CD4-positive, alpha-beta T cell treated with Interleukin-15 for 4 hours (primary cell): ENCODE results near the gene CUL1.

ENCODE experiments used
- DNase-seq: peaks from one replicate; pipeline ENCODE4 v3.0.0-alpha.2; 2020; ENCODE audit warnings: low spot score

Gene CUL1

DNA sequence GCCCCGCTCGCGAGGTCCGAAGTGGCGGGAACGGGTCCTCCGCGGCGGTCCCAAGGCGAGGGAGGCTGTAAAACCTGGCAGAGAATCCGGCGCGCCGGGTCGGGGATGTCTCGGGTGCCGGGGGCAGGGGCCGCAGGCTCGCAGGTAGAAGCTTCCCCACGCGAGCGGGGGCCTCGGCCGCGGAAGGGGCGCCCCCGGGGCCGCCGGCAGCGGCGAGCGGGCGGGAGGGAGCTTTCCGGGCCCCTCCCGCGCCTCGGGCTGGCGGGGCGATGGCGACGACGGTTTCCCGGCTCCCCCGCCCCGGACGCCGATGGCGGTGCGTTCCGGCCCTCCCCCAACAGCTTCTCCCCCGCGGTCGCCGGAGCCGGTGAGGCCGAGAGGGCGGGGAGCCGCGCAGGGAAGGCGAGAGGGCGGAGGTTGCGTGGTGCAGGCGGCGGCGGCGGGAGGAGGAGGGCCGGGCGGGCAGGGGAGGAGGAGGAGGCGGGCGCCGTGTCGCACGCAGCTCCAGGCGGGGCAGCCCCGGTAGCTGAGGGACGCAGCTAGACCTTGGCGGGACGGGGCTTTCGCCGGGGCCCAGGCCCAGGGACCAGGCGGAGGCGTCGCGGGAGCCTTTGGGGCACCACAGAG is at the start of gene CUL1:
CUL1 (plus strand) TSS at position 507 of the 627 bp plus-strand sequence. CDS start 31,220 bp downstream, outside the sequence.
- peak; percentile 85 for DNase-seq

DNA sequence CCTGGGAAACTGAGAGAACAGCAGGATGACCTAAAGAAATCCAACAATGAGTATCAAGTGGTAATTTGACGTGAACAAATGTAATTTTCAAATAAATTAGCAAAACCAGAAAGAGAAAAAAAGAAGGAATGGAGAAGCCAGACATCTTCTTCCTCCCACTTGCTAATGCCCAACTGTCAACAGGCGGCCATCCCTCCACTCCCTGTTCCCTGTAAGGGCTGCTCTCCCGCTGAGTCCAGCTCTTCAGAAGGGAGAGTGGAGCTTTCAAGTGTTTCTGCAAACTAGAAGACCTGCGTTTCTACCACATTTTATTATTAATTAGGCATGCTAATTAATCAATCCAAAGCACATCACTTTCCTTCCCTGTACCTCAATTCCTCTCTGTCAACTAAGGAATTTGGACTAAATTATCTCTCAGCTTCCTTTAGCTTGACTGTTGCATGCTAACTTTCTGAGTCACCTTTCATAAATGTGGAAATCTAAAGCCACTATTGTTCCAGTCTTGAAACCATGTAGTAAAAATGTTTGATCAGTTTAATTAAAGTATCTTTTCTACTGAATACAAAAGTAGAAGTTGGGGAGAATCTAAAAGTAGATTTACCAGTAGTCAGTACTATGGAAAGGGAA is 48.4 kb upstream of the CUL1 start:
- DNase-seq, result no peak

DNA sequence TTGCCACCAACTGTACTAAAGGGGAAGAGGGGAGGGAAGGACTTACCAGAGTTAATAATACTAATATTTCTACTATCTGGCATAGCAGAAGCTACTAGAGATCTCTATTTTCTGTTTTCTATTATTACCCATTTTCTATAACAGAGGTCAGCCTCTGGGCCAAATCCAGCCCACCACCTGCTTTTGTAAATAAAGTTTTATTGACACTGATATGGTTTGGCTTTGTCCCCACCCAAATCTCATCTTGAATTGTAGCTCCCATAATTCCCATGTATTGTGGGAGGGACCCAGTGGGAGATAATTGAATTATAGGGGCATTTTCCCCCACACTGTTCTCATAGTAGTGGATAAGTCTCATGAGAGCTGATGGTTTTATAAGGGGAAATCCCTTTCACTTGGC is 45.9 kb upstream of the CUL1 start:
- no peak for DNase-seq

DNA sequence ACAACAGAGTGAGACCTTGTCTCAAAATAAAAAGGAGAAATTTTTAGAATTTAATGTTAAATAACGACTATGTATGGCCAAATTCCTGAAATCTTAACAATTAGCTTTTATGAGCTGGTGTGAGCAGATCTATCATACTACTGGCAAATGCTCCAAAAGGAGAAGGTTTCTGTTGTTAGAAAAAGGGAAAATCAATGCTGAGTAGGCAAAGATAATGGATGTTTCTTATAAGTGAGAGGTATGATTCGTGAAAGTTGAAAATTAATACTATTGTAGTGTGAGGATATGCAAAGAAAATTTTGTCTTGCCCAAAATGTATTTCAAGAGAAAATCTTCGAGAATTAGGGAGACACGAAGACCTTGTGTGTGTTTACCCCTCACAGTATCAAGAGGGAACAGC is 40.8 kb upstream of the CUL1 start:
- no peak for DNase-seq

DNA sequence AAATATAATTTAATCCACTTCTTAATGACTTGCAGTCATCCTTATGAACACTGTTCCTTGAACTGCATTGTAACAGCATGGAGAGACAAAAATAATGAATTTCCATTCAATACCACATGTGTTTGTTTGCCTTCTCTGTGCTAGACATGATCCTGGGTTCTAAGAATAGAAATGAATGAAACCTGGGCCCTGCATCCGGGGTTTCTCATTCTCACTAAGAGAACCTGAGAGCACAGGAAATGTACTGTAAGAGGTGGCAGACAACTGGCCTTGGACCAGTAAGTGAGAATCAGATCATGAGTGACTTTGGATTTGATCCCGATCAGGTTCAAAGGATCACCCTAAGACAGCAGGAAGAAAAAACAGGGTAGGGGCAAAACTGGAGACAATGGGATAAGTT is 37.2 kb upstream of the CUL1 start:
- DNase-seq, result no peak

DNA sequence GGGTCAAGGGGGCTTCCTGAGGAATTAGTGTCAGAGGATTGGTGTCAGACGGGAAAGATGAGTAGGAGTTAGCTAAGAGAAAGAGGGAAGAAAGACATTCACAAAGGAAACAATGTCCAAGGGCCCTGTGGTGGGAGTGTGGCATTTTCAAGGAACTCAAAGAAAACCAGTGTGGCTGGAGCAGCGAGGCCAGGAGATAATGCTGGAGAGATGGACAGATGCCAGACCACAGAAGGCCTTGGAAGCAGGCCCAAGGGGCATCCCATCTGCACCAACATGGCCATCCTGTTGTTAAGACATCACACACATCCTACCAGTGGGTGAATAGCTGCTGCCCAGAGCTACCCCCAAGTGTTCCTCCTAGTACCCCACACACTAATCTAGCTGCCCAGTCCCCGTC is 36.1 kb upstream of the CUL1 start:
- DNase-seq, result no peak

DNA sequence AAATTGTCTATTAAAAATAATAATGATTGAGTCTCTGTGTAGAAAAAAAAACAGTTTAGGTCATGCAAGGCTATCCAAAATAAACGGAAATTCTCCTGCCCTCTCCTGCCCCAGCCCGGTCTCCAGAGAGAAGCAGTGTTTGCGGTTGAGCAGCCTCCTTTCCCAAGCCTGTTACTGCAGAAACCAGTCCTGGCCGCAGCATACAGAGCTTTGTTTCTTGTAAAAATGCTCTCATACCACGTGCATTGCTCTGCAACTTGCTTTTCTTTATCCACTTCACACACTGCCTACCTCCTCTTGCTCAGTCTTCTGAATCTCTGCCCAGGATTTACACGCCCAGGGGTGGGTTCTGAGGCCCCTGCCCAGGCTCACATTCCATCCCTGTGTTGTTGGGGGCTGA is 34.4 kb upstream of the CUL1 start:
- DNase-seq, result no peak

DNA sequence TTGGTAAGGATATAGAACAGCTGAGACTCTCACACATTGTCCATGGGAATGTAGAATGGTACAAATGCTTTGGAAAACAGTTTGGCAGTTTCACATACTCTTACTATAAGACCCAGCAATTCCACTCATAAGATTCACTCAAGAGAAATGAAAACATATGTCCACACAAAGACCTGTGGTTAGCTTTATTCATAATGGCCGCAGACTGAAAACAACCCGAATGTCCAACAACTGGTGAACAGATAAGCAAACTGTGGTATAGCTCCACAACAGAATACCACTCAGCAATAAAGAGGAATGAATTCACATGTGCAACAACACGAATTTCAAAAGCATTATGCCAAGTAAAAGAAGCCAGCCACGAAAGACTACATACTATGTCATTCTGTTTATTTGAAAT is 33.5 kb upstream of the CUL1 start:
- no peak for DNase-seq

DNA sequence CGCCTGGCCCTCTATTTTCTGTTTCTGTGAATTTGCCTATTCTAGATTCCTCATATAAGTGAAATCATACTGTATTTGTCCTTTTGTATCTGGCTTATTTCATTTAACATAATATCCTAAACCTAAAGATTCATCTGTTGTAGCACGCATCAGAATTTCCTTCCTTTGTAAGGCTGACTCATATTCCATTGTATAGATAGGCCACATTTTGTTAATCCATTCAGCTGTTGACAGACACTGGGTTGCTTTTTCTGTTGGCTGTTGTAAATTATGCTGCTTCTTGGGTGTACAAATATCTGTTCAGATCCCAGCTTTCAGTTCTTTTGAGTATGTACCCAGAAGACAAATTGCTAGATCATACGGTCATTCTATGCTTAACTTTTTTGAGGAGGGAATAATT is 28.8 kb upstream of the CUL1 start:
- no peak for DNase-seq

DNA sequence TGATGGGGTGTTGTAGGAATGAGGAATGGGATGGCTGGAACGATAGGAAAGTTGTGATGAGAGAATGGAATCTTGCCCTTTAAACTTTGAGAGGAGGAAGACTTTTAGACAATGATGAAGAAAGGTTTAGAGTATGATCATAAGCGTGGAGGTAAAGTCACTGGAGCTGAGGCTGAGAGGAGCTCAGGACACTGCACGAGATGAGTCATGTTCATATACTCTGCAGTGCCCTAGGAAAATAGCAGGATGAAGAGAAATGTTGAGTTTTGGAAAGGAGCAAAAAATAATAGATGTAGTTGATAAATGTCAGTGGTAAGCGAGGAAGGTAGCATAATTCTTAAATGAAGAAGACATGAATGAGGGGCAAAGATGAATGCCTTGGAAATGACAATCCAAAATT is 28.3 kb upstream of the CUL1 start:
- DNase-seq, result no peak

DNA sequence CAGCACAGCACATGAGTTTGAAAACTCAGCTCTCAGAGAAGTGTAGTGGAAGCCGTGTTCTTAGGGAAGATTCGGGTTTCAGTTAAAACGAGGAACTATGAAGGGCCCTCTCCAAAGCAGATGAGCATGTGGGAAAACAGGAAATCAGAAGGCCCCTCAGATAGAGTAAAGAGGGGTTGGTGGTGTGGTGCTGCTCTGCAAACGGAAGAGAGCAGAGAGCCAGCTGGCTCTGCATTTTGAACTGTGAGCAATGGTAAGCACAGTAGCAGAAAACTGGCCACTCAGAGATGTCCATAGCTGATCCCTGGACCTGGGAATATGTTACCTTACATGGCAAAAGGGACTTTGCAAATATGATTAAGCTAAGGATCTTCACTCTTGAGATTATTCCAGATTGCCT is 27.9 kb upstream of the CUL1 start:
- no peak for DNase-seq

DNA sequence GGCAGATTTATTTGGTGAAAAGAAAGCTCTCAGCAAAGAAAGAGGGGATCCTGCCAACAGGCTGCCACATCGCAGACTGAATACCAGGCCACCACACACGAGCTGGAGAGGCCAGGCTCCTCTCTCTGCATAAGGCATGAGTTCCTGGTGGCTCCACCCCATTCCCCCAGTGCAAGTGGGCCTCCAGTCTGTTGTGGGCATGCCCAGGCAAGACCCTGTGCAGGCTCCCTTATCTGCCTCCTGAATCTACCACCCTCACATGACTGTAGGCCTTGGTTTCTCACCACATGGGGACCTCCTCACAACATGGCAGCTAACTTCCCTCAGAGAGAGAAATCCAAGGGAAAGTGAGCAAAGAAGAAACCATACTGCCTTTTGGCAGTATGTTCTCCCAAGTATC is 26.7 kb upstream of the CUL1 start:
- DNase-seq, result no peak

DNA sequence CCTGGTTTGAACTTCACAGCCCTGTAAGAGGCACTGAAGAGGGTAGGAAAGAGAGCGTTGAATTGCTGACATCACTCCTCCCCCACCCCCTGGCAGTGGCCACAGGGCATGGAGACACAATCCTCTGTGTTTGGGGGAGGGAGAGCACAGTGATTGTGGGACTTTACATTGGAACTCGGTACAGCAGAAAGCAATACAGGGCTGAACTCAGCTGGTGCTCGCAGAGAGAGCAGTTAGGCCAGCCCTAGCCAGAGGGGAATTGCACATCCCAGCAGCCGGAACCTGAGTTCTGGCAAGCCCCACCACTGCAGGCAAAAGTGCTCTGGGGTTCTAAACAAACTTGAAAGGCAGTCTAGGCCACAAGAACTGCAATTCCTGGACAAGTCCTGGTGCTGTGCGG is 24.0 kb upstream of the CUL1 start:
- DNase-seq, result no peak

DNA sequence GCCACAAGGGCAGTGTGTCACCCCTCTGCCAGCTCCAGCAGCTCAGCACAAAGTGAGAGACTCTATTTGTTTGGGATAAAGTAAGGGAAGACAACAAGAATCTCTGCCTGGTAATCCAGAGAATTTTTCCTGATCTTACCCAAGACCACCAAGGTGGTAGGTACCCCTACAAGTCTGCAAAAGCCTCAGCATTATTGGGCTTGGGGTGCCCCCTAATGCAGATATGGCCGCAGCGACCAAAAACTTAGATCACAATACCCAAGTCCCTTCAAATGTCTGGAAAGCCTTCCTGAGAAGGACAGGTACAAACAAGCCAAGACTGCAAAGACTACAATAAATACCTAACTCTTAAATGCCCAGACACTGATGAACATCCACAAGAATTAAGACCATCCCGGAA is 22.4 kb upstream of the CUL1 start:
- DNase-seq, result no peak

DNA sequence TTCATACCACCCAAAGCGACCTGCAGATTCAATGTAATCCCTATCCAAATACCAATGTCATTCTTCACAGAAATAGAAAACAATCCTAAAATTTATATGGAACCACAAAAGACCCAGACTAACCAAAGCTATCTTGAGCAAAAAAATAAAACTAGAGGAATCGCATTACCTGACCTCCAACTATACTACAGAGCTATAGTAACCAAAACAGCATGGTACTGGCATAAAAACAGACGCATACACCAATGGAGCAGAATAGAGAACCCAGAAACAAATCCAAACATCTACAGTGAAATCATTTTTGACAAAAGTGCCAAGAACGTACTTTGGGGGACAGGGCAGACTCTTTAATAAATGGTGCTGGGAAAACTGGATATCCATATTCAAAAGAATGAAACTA is 16.9 kb upstream of the CUL1 start:
- no peak for DNase-seq

DNA sequence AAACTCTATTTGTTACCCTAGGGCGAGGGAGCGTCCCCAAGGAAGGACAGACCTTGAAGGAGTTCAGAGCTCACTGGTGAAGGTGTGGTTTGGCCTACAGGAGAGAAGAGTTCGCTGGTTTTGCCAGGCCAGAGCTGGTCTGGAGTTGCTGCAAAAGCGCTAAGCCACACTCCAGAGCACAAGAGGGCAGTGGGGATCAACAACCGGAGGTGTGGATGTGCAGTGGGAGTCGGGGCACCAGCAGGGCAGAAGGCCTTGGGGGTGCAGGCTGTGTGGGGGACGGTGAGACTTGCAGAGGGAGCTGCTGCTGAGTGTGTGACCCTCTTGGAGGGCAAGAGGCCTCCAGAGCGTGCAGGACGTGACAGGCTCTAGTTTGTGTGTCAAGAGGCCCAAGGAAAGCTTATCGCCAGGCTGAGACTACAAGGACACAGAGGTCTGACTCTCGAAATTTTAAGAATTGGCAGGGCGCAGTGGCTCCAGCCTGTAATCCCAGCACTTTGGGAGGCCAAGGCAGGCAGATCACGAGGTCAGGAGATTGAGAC is 14.3 kb upstream of the CUL1 start:
- no peak for DNase-seq

DNA sequence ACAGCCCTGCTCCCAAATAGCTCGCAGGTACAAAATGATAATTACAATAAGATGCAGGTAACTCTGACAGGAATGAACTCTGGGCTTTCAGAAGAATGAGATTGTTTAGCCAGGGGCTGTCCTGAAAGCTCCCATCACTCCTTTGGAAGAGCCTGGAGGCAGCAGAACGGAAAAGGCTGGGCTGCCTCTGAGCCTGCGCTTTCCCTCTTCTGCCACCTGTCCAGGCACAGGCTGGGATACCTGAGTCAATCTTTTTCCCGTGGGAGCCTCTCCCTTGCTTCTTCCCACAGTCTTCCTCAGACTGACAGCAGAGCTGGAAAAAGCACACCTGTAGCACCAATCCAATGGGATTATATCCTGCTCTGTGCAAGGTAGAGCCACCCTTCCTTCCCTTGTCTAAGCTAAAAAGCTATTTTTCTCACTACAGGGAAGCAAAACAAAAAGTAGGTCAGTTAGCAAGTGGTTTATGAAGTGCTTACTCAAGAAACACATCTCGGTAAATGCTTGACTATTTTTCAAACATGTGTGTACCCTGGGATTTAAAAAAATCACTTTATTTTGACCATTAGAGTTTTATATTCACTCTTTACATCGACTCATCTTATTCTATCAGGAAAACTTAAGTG is 12.3 kb upstream of the CUL1 start:
- DNase-seq, result no peak

DNA sequence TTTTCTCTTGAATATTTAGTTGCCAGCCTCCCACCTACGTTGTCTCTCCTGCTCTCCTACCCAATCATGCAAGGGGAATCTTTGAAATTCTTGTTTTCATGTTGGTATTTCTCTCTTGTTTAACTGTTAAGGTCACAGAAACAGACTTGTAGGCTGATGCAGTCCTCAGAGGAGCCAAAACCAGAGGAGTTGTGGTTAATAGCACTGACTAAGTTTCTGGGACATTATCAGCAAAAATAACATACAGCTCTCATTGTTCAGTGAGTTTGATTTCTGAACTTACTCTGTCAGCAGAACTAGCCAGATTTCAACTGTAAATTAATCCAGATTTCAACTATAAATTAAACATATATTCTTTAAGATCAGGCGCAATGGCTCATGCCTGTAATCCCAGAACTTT is 11.1 kb upstream of the CUL1 start:
- DNase-seq, result no peak

DNA sequence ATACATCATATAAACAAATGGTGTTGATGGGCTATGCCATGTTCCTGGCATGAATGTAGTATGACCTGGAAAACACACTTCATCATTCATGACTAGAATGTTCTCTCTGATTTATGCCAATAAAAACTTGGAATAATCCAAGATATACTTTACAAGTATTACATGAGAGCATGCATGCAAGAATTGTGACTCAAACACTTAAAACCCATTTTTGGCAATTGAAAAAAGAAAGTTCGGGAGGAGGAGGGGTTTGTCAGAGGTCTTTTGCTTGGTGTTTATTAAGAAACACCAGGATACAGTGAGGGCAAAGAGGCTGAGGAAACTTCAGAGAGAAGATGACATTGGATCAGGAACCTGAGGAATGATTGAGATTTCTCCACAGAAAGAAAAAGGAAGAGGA is 10.2 kb upstream of the CUL1 start:
- DNase-seq, result no peak

DNA sequence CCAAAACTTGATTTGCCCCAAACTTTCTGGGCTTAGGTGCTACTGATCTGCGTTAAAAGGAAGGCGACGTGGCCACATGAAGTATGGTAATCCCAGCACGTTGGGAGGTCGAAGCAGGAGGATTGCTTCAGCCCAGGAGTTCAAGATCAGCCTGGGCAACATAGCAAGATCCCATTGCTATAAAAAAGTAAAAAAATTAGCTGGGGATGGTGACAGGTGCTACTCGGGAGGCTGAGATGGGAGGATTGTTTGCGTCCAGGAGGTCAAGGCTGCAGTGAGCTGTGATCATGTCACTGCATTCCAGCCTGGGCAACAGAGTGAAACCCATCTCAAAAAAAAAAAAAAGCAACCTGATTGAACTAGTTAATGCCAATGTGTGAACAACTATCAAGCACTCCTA is 5.1 kb upstream of the CUL1 start:
- DNase-seq, result no peak

DNA sequence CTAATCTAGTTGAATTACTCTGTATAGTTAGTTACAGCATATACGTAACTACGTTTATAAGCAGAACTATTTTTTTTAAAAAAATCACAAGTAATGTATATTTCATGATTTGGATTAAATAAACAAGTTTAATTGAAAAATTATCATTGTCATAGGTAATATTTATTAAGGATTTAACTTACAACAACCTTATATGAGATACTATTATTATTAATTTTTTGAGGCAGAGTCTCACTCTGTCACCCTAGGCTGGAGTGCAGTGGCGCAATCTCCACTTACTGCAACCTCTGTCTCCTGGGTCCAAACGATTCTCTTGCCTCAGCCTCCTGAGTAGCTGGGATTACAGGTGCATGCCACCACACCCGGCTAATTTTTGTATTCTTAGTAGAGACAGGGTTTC is 4.1 kb upstream of the CUL1 start:
- no peak for DNase-seq

DNA sequence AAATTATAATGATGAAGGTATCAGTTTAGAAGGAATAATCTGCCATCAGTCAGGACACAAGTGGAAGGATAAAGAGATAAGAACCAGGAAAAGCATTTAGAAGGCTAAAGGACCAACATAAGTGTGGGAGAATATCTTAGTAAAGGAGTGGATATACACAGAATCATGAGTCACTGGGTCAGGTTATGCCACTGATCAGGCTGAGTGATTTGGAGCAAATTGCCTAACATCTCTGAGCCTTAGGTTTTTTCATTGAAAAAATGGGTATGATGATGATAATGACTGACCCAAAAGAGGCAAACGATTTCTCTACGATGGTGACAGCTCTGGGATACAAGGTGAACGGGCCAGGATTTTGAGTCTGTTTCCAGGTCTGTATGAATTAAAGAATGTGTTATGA is 2.8 kb upstream of the CUL1 start:
- no peak for DNase-seq

DNA sequence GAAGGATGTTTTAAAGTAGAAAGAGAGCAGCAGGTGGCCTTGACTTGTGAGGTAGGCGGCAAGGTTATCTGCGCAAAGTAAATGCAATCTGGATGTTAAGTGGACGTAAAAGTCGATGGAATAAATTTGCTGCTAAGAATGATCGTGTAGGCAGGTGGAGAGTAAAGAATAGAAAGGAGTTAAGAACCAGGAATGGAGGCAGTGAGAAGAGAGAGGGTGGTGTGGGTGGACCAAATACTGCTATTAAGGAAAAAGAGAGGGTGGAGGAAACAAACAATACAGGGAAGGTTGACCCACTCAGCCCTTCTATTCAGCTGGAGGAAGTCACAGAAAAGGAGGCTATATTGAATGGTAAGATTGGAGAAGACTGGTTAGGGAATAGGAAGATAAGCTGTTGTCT is 1.9 kb upstream of the CUL1 start:
- DNase-seq, result no peak
